GM12892 (cell line): ENCODE results near the gene HIVEP3.
A peak's percentile ranks its signal among the peaks of the same experiment; 100 is the strongest.

Experiments used
- DNase-seq: peaks from one replicate; pipeline ENCODE4 v3.0.0; 2011; ENCODE audit not compliant: insufficient read length
- FAIRE-seq: peaks from 2 replicates; lab custom pipeline; 2011; peaks lifted over from hg19 to GRCh38; lab: Jason Lieb, UNC
- POLR2A ChIP-seq: IDR thresholded peaks from 2 replicates; pipeline ENCODE4 v1.6.1; 2011; ENCODE audit warnings: low read depth, low read length, control low read depth
- POLR2AphosphoS5 ChIP-seq: IDR thresholded peaks from 2 replicates; pipeline ENCODE4 v1.6.1; 2011; ENCODE audit warnings: low read depth, low read length, control low read depth
- TAF1 ChIP-seq: IDR thresholded peaks from 2 replicates; pipeline ENCODE4 v1.6.1; 2011; ENCODE audit warnings: low read depth, mild to moderate bottlenecking, control low read depth, low read length, borderline replicate concordance

HIVEP3 gene

DNA sequence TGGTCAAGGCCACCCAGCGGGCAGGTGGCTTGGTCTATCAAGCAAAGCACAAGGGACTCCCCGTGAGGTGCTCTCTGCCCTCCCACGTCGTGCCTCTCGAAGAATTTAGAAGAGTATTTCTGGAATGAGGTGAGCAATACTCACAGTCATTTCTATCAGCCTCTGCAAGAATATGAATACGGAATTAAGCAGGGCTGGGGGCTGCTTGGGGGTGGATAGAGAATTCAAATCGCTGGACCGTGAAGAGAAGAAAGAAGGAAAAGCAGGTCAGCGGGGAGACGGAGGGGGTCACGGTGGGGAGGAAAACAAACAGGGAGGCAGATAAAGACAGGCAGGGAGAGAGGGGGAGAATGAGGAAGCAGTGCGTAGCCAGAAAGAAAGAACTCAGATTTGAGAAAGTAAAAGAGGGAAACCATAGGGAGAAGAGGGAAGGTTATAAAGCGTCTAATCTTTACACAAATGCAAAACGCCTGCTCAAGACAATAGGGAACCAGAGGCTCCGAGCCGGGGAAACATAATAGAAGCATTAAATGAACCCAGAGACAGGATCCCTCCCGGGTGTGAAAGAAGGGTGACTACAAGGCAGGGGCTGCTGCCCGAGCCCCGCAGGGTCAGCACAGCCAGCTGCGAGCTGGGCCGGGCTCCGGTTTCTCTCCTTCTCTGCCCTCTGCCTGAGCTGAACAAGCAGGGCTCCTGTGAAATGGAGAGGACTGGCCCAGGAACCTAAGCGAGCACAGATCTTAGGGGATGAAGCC, 432.2 kb downstream of the HIVEP3 start:
- FAIRE-seq (peak; percentile 85), DNase-seq (no peak)
- no peak for TF ChIP-seq TAF1
- TF ChIP-seq POLR2AphosphoS5: no peak
- TF ChIP-seq POLR2A: no peak

DNA sequence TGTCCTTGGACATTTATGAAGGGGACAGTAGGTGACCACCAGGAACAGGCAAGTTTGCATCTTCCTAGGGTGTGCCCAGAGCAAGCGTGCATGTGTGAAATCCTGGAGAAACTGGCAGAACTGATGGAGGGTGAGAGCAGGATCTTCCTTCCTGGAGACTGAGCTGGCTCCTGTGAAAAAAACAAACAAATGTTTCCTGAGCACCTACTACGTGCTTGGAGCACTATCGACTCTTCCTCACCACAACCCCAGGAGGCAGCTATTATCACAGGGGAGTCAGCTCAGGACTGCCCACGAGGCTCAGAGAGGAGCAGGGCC, 432.7 kb downstream of the HIVEP3 start:
- DNase-seq (no peak), FAIRE-seq (no peak)
- no peak for TF ChIP-seq POLR2A
- no peak for TF ChIP-seq TAF1
- TF ChIP-seq POLR2AphosphoS5: no peak

DNA sequence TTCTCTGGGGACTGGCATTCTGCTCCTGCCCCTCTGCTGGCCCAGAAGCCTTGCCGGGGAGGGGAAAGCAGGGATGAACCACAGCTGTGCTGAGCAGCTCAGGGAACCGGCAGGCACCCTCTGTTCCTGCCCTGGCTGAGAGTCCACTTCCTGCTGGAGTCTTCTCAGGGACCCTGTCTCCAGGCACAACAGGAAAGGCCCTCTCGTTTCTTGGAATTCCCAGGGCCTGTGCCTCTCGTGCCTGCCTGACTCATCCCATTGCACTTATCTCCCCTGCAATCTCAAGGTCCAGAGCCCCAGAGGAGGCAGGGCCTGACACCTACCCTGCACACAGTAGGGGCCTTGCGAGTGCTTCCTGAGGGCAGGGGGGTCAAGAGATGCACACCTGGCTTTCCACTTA, 433.1 kb downstream of the HIVEP3 start:
- DNase-seq: no peak
- TF ChIP-seq POLR2A: no peak
- no peak for TF ChIP-seq TAF1
- TF ChIP-seq POLR2AphosphoS5: no peak
- FAIRE-seq: no peak

DNA sequence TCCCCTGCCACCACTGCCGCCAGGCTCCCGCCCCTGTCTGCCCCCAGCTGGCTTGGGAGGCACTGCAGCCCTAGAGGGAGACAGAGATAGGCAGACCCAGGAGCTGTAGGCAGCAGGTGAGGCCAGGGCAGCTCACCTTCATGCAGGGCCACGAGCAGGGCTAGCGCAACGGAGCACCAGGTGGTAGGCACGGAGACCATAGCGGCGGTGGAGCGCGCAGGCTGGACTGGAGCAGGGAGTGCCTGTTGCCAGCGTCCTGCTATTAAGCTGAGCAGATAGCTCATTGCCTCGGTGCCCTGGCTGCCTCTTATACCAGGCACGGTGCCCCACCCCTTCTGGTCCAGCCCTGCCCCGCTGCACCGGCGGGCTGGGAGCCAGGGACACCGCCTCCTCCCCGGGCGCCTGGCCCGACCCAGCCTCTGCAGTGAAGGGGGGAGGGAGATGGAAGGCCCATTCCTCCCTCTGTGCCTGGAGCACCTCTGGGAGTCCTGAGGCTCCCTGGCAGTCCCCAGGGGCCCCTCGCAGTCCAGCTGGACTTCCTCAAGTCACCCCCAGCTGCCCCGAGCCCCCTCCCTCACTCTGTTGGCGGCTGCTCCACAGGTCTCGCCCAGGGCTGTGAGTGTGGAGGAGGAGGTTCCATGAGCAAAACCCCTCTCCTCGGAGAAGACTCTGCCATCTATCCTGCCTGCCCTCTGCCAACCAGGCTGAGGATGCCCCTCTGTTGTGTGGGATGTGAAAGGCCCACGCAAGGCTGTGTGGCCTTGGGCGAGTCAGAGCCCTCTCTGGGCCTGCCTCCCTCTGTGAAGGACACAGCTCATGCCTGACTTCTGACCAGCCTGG, 434.1 kb downstream of the HIVEP3 start, which contains the start of gene EDN2:
EDN2 (minus strand) TSS at position 282 of the 840 bp plus-strand sequence; CDS start at position 200, 82 bp downstream.
- TF ChIP-seq POLR2A (no peak), TAF1 (no peak), POLR2AphosphoS5 (no peak)
- FAIRE-seq (no peak), DNase-seq (no peak)

DNA sequence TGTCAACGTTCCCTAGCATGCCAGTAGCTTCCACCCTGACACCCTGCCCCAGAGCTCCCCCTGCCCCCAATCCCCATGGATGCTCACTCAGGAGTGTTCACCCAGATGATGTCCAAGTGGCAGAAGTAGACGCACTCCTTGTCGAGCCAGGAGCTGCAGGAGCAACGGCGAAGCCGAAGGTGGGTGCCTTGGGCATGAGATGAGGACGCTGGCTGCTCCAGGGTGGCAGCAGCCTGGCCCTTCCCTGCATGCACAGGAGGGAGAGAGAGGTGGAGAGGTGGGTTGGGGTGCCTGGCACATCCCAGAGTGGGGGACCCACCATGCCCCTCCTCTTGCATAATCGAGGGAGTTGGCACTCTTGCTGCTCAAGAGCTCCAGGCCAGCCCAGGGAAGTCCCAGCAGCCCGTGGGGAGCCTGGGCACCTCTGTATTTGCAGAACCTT, 434.7 kb downstream of the HIVEP3 start:
- DNase-seq (no peak), FAIRE-seq (no peak)
- TF ChIP-seq TAF1 (no peak), POLR2A (no peak)

DNA sequence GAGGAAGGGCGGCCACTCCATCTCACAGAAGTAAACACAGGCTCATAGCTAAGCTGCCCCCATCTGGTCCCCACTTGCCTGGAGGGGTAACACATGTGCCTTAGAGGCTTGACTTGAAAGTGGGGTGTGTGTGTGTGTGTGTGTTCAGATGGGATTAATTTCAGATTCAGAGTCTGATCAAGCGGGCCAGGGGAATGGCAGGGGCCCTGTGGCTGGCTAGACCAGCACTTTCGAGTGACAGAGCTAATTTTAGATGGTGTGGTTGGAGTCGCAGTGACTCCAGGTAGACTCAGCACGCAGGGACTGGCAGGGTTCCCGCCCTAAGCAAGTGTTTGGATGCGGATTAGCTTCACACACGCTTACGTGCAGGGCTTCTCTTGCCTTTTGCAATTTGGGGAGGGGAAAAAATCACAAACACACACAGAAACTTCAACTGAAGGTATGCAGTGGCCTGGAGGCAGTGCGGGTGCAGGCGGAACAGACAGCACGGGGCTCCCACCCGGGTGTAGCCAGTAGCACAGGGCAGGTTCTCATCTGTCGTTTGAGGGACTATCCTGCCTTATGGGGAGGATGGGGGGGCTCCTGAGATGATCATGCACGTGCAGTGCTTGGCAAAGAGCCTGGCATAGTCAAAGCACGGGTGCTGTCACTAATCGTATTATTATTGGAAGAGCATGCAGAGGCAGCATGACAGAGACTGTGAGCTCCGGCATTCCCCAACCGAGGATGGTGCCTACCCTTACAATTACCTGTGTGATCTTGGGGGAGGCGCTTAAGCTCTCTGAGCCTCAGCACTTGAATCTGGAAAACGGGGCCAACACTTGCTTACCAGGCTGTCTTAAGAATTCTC, 435.5 kb downstream of the HIVEP3 start:
- FAIRE-seq: no peak
- no peak for DNase-seq
- TF ChIP-seq POLR2AphosphoS5 (no peak), TAF1 (no peak), POLR2A (no peak)

DNA sequence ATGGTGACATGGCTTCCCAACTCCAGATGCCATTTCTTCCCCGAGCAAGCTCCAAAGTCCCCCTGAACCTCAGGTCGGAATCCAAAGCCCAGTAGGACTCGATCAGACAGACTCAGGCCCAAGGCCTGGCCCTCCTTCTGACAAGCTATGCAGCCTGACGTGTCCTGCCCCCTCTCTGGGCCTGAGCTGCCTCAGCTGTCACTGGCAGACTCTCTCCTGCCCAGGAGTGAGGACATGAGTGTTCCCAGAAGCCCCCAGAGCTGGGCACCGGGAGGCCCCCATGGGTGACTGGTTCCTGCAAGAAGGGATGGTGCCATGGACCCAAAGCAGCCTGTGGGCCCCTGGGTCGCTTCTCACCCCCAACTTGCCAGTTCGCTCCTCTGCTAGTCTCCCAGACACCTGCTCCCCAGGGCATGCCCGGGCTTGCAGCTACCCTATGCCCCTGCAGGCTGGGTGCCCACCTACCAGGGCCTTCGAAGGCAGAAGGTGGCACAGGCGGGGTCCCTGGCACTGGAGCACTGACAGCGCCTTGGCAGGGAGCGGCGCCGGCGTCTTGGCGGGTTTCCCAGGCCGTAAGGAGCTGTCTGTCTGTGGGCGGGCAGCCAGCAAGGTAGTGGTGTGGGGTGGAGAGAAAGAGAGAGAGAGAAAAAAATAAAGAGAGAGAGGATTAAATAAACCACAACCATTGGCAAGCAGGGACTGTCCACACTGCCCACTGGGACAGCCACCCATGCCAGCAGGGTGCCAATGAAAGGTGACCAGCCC, 436.5 kb downstream of the HIVEP3 start:
- TF ChIP-seq POLR2A (no peak), POLR2AphosphoS5 (no peak), TAF1 (no peak)
- no peak for DNase-seq
- FAIRE-seq: no peak

DNA sequence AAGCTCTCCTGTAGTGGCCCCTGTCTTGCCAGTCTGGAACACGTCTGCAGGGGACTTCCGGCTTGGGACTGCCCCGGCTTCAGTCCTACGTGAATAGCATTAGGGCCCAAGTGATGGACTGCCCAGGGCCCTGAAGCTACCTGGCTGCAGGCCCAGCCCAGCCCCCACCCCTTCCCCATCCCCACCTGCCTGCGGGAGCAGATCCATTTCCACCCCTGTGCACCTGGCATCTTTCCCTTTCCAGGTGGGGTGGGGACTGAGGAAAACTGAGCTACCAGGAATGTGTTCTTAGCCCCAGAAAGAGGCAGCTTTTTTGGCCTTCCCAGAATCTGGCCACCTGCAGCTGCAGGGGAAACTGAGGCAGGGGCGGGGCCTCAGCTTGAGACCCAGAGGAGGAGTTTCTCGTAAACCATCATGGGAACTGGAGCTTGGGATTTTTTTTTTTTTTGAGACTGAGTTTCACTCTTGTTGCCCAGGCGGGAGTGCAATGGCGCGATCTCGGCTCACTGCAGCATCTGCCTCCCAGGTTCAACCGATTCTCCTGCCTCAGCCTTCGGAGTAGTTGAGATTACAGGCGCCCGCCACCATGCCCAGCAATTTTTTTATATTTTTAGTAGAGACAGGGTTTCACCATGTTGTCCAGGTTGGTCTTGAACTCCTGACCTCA, 437.5 kb downstream of the HIVEP3 start:
- DNase-seq: no peak
- TF ChIP-seq POLR2A: no peak
- no peak for TF ChIP-seq TAF1
- peak; percentile 57 for FAIRE-seq

DNA sequence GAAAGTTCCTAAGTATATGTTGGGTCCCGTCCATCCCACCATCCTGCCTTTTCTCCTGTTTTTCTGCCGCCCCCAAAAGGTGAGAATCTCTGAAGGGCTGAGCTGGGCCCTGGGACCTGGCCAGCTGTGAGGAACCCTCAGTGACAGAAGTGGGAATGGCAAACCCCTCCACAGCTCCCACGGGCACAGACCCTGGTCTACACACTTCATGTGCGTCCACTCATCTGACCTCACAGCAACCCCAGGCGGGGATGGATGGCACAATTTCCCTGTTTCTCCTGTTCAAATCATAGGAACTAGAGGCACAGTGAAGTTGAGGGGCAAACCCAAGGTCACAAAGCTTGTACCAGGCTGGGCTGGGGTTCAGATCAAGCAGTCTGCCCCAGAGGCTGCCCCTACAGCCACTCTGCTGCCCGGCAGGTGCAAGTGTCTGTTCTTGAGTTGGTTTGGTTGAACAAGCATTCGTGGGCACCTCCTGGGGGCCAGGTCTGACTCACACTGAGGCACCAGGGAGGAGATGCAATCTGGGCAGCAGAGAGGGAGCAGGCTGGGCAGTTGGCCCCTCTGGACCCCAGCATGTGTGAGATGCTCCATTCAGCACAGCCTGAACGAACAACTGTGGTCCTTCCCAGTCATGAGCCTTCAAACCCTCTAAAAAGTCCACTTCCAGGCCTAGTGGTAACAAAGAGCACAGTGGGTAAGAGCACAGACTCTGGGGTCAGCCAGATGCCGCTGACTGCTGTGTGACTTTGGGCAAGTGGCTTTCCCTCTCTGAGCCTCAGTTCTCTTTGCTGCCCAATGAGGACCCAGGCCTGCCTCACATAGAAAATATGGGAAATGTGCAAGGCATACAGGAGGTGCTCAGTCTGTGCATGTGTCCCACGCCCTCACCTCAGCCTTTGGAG, 438.3 kb downstream of the HIVEP3 start:
- TF ChIP-seq POLR2A: no peak
- no peak for TF ChIP-seq POLR2AphosphoS5
- no peak for TF ChIP-seq TAF1
- DNase-seq: no peak
- FAIRE-seq: no peak

DNA sequence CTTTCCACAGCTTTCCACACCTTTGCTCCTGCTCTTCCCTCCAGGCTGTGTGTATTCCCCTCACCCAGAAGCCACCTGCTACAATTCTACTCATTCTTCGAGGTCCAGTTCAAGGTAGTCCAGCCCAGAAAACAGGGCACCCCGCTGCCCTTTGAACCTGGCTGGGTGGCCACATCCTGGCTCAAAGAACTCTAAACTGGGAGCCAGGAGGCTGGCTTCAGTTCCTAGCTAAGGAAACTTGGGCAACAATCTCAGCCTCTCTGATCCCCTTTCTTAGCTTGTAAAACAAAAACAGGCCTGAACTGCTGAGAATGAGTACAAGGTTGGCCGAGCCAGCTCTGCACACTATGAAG, 438.9 kb downstream of the HIVEP3 start:
- TF ChIP-seq POLR2AphosphoS5 (no peak), POLR2A (no peak), TAF1 (no peak)
- FAIRE-seq: no peak

More for the DNA sequence above, 438.9 kb downstream of the HIVEP3 start:
- no peak for DNase-seq
